Measurements from ENCODE around the gene MORN1.
"Not testable (repeated sequence)": the region's sequence is repeated elsewhere in the genome, so short reads cannot be mapped to it uniquely, and the experiment has no call there.

The MORN1 gene

GRCh38 chr1:2391041-2391930, at the start of gene MORN1, which contains the start of gene RER1:
MORN1 (minus strand) TSS chr1:2391554; CDS start chr1:2391533, 21 bp downstream.
RER1 (plus strand) TSS chr1:2391841; CDS start chr1:2395791, 3,950 bp downstream.
- Histone ChIP-seq H3K4me1 (ENCODE audit: insufficient read depth, low read length) (peaks cover 24% of the 10 kb centered on the region), H2AFZ (ENCODE audit: low read depth, low read length) (peak within 1 kb of the TSS; percentile 33), H3K9me3 (ENCODE audit: low read length) (no peaks in the 10 kb centered on the region), H3K36me3 (ENCODE audit: insufficient read depth, low read length) (peaks cover 47% of the 10 kb centered on the region), H3K27me3 (ENCODE audit: insufficient read depth, low read length) (no peaks in the 10 kb centered on the region), H3K4me3 (ENCODE audit: low read length) (peak within 1 kb of the TSS; percentile 86)

GRCh38 chr1:2440346-2440745, 49.0 kb upstream of the MORN1 start:
- not testable (repeated sequence) for H3K9me3 ChIP-seq (ENCODE audit: low read length); H3K36me3 ChIP-seq (ENCODE audit: insufficient read depth, low read length); H2AFZ ChIP-seq (ENCODE audit: low read depth, low read length); H3K4me3 ChIP-seq (ENCODE audit: low read length); H3K4me1 ChIP-seq (ENCODE audit: insufficient read depth, low read length)
- H3K27me3 ChIP-seq (ENCODE audit: insufficient read depth, low read length), result peaks cover 52% of the 10 kb centered on the region

- peaks cover 7% of the 10 kb centered on the region for H3K4me1 ChIP-seq (ENCODE audit: insufficient read depth, low read length)
- no peaks in the 10 kb centered on the region for H3K9me3 ChIP-seq (ENCODE audit: low read length)
- H2AFZ ChIP-seq (ENCODE audit: low read depth, low read length), result no peak overlapping the region
- peaks cover 51% of the 10 kb centered on the region for H3K27me3 ChIP-seq (ENCODE audit: insufficient read depth, low read length)
- H3K36me3 ChIP-seq (ENCODE audit: insufficient read depth, low read length), result no peaks in the 10 kb centered on the region
- H3K4me3 ChIP-seq (ENCODE audit: low read length), result no peak overlapping the region
Observed at GRCh38 chr1:2439369-2439768, 48.0 kb upstream of the MORN1 start.

- H3K36me3 ChIP-seq (ENCODE audit: insufficient read depth, low read length), result no peaks in the 10 kb centered on the region
- H3K27me3 ChIP-seq (ENCODE audit: insufficient read depth, low read length), result peaks cover 53% of the 10 kb centered on the region
- no peak overlapping the region for H2AFZ ChIP-seq (ENCODE audit: low read depth, low read length)
- H3K4me1 ChIP-seq (ENCODE audit: insufficient read depth, low read length), result peaks cover 7% of the 10 kb centered on the region
- no peak overlapping the region for H3K4me3 ChIP-seq (ENCODE audit: low read length)
- no peaks in the 10 kb centered on the region for H3K9me3 ChIP-seq (ENCODE audit: low read length)
Observed at GRCh38 chr1:2438641-2439040, 47.3 kb upstream of the MORN1 start.

GRCh38 chr1:2438038-2438437, 46.7 kb upstream of the MORN1 start:
- Histone ChIP-seq H3K36me3 (ENCODE audit: insufficient read depth, low read length) (no peaks in the 10 kb centered on the region), H3K9me3 (ENCODE audit: low read length) (no peaks in the 10 kb centered on the region), H3K27me3 (ENCODE audit: insufficient read depth, low read length) (peaks cover 53% of the 10 kb centered on the region), H3K4me3 (ENCODE audit: low read length) (no peak overlapping the region), H2AFZ (ENCODE audit: low read depth, low read length) (no peak overlapping the region), H3K4me1 (ENCODE audit: insufficient read depth, low read length) (peaks cover 8% of the 10 kb centered on the region)

GRCh38 chr1:2437617-2438016, 46.3 kb upstream of the MORN1 start:
- Histone ChIP-seq H2AFZ (ENCODE audit: low read depth, low read length) (no peak overlapping the region), H3K27me3 (ENCODE audit: insufficient read depth, low read length) (peaks cover 53% of the 10 kb centered on the region), H3K4me3 (ENCODE audit: low read length) (no peak overlapping the region), H3K4me1 (ENCODE audit: insufficient read depth, low read length) (peaks cover 8% of the 10 kb centered on the region), H3K36me3 (ENCODE audit: insufficient read depth, low read length) (no peaks in the 10 kb centered on the region), H3K9me3 (ENCODE audit: low read length) (no peaks in the 10 kb centered on the region)

GRCh38 chr1:2436876-2437275, 45.5 kb upstream of the MORN1 start:
- Histone ChIP-seq H3K27me3 (ENCODE audit: insufficient read depth, low read length) (peaks cover 47% of the 10 kb centered on the region), H3K4me3 (ENCODE audit: low read length) (no peak overlapping the region), H3K4me1 (ENCODE audit: insufficient read depth, low read length) (peaks cover 14% of the 10 kb centered on the region)

GRCh38 chr1:2435746-2436355, 44.5 kb upstream of the MORN1 start:
- H3K4me1 ChIP-seq (ENCODE audit: insufficient read depth, low read length), result peaks cover 23% of the 10 kb centered on the region
- H3K27me3 ChIP-seq (ENCODE audit: insufficient read depth, low read length), result peaks cover 39% of the 10 kb centered on the region
- H3K9me3 ChIP-seq (ENCODE audit: low read length), result no peaks in the 10 kb centered on the region
- H3K4me3 ChIP-seq (ENCODE audit: low read length), result no peak overlapping the region
- no peaks in the 10 kb centered on the region for H3K36me3 ChIP-seq (ENCODE audit: insufficient read depth, low read length)
- no peak overlapping the region for H2AFZ ChIP-seq (ENCODE audit: low read depth, low read length)

More at GRCh38 chr1:2436876-2437275, 45.5 kb upstream of the MORN1 start:
- Histone ChIP-seq H2AFZ (ENCODE audit: low read depth, low read length) (no peak overlapping the region), H3K9me3 (ENCODE audit: low read length) (no peaks in the 10 kb centered on the region), H3K36me3 (ENCODE audit: insufficient read depth, low read length) (no peaks in the 10 kb centered on the region)

GRCh38 chr1:2435091-2435490, 43.7 kb upstream of the MORN1 start:
- no peaks in the 10 kb centered on the region for H3K9me3 ChIP-seq (ENCODE audit: low read length)
- H3K4me3 ChIP-seq (ENCODE audit: low read length), result no peak overlapping the region
- no peak overlapping the region for H2AFZ ChIP-seq (ENCODE audit: low read depth, low read length)
- peaks cover 36% of the 10 kb centered on the region for H3K27me3 ChIP-seq (ENCODE audit: insufficient read depth, low read length)
- H3K36me3 ChIP-seq (ENCODE audit: insufficient read depth, low read length), result no peaks in the 10 kb centered on the region
- peaks cover 23% of the 10 kb centered on the region for H3K4me1 ChIP-seq (ENCODE audit: insufficient read depth, low read length)

- no peaks in the 10 kb centered on the region for H3K9me3 ChIP-seq (ENCODE audit: low read length)
- H2AFZ ChIP-seq (ENCODE audit: low read depth, low read length), result no peak overlapping the region
- peaks cover 36% of the 10 kb centered on the region for H3K27me3 ChIP-seq (ENCODE audit: insufficient read depth, low read length)
- H3K4me3 ChIP-seq (ENCODE audit: low read length), result no peak overlapping the region
- no peaks in the 10 kb centered on the region for H3K36me3 ChIP-seq (ENCODE audit: insufficient read depth, low read length)
- peaks cover 23% of the 10 kb centered on the region for H3K4me1 ChIP-seq (ENCODE audit: insufficient read depth, low read length)
Observed at GRCh38 chr1:2433936-2434655, 42.7 kb upstream of the MORN1 start.

GRCh38 chr1:2433196-2433595, 41.8 kb upstream of the MORN1 start:
- H3K4me3 ChIP-seq (ENCODE audit: low read length), result no peak overlapping the region
- H3K9me3 ChIP-seq (ENCODE audit: low read length), result no peaks in the 10 kb centered on the region
- peaks cover 23% of the 10 kb centered on the region for H3K4me1 ChIP-seq (ENCODE audit: insufficient read depth, low read length)
- no peak overlapping the region for H2AFZ ChIP-seq (ENCODE audit: low read depth, low read length)
- H3K27me3 ChIP-seq (ENCODE audit: insufficient read depth, low read length), result peaks cover 32% of the 10 kb centered on the region
- H3K36me3 ChIP-seq (ENCODE audit: insufficient read depth, low read length), result no peaks in the 10 kb centered on the region

GRCh38 chr1:2432441-2432844, 41.1 kb upstream of the MORN1 start:
- H2AFZ ChIP-seq (ENCODE audit: low read depth, low read length), result no peak overlapping the region
- peaks cover 32% of the 10 kb centered on the region for H3K27me3 ChIP-seq (ENCODE audit: insufficient read depth, low read length)
- no peaks in the 10 kb centered on the region for H3K36me3 ChIP-seq (ENCODE audit: insufficient read depth, low read length)
- H3K4me3 ChIP-seq (ENCODE audit: low read length), result no peak overlapping the region
- no peaks in the 10 kb centered on the region for H3K9me3 ChIP-seq (ENCODE audit: low read length)
- H3K4me1 ChIP-seq (ENCODE audit: insufficient read depth, low read length), result peaks cover 23% of the 10 kb centered on the region

- Histone ChIP-seq H3K36me3 (ENCODE audit: insufficient read depth, low read length) (no peaks in the 10 kb centered on the region), H3K4me1 (ENCODE audit: insufficient read depth, low read length) (peaks cover 27% of the 10 kb centered on the region), H3K9me3 (ENCODE audit: low read length) (no peaks in the 10 kb centered on the region), H3K4me3 (ENCODE audit: low read length) (no peak overlapping the region), H2AFZ (ENCODE audit: low read depth, low read length) (no peak overlapping the region), H3K27me3 (ENCODE audit: insufficient read depth, low read length) (peaks cover 34% of the 10 kb centered on the region)
Observed at GRCh38 chr1:2431518-2431917, 40.2 kb upstream of the MORN1 start.
